ENCODE measurements around the gene EEF1B2. TPM values are rescaled to one million over a fixed set of nuclear protein-coding genes. Genes with fewer than 3 reads are reported as not detected.
"Not testable (repeated sequence)": the region's sequence is repeated elsewhere in the genome, so short reads cannot be mapped to it uniquely, and the experiment has no call there.

The EEF1B2 gene
- total and polyA plus RNA-seq, 2 experiments from 2014 or later, result 305 to 455 TPM

DNA sequence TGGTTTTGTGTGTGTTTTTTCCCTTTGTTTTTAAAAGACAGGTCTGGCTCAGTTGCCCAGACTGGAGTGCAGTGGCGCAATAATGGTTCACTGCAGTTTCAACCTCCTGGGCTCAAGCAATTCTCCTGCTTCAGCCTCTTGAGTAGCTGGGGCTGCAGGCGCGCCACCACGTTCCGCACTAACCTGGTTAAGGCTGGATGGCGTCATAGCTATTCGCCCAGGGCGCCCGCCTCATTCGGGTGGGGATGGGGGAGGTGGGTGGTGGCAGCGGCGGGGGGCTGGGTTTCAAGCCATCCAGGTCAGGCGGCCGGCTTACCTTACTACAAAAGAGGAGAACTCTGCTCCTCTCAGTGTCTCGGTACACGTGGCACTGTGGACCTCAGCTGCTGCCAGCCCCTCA lies 42.8 kb downstream of the EEF1B2 start:
- Histone ChIP-seq H3K4me2 (no peak overlapping the region), H3K9me3 (ENCODE audit: low read depth) (no peaks in the 10 kb centered on the region), H3K4me3 (no peak overlapping the region), H3K4me1 (ENCODE audit: insufficient read depth) (no peaks in the 10 kb centered on the region), H3K36me3 (replicated peaks; ENCODE audit: insufficient read depth, low read depth) (no peaks in the 10 kb centered on the region), H3K79me2 (no peaks in the 10 kb centered on the region), H2AFZ (no peak overlapping the region), H3K27me3 (no peaks in the 10 kb centered on the region), H3K9me2 (replicated peaks; ENCODE audit: insufficient read depth) (no peaks in the 10 kb centered on the region), H4K20me1 (ENCODE audit: insufficient read depth, poor library complexity, severe bottlenecking) (no peaks in the 10 kb centered on the region), H3K27ac (no peak overlapping the region)
- WGBS (ENCODE audit: low lambda C conversion rate, missing lambda C conversion rate), result 95% methylated on average over 10 of the region's 16 CpGs
- TF ChIP-seq EZH2phosphoT487 (IDR thresholded peaks at IDR 0.05; ENCODE audit: low read depth, severe bottlenecking, unreplicated experiment), result no peak
- TF ChIP-seq, protein P1, sequence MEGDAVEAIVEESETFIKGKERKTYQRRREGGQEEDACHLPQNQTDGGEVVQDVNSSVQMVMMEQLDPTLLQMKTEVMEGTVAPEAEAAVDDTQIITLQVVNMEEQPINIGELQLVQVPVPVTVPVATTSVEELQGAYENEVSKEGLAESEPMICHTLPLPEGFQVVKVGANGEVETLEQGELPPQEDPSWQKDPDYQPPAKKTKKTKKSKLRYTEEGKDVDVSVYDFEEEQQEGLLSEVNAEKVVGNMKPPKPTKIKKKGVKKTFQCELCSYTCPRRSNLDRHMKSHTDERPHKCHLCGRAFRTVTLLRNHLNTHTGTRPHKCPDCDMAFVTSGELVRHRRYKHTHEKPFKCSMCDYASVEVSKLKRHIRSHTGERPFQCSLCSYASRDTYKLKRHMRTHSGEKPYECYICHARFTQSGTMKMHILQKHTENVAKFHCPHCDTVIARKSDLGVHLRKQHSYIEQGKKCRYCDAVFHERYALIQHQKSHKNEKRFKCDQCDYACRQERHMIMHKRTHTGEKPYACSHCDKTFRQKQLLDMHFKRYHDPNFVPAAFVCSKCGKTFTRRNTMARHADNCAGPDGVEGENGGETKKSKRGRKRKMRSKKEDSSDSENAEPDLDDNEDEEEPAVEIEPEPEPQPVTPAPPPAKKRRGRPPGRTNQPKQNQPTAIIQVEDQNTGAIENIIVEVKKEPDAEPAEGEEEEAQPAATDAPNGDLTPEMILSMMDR (IDR thresholded peaks at IDR 0.05; ENCODE audit: poor library complexity), result no peak
- DNase-seq (ENCODE audit: low spot score), result no peak

DNA sequence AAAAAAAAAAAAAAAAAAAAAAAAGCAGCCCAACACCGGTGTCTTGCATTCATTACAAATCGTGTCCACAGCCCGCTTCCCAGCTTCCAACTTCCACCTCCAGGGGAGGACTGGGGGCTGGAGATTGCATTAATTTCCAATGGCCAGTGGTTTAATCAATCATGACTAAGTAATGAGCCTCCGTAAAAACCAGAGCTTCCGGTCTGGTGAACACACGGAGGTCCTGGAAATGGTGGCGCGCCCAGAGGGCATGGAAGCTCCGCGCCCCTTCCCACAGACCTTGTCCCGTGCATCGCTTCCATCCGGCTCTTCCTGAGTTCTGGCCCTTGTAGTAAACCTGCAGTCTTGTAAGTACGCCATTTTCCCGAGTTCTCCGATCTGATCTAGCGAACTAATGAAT lies 43.6 kb downstream of the EEF1B2 start:
- TF ChIP-seq, protein P1 (IDR thresholded peaks at IDR 0.05; ENCODE audit: poor library complexity), result no peak
- TF ChIP-seq EZH2 (IDR thresholded peaks at IDR 0.05; ENCODE audit: borderline replicate concordance) (no peak), EZH2phosphoT487 (IDR thresholded peaks at IDR 0.05; ENCODE audit: low read depth, severe bottlenecking, unreplicated experiment) (no peak)
- Histone ChIP-seq H3K79me2 (no peaks in the 10 kb centered on the region), H3K27me3 (no peaks in the 10 kb centered on the region), H2AFZ (no peak overlapping the region), H3K36me3 (replicated peaks; ENCODE audit: insufficient read depth, low read depth) (no peaks in the 10 kb centered on the region), H3K9me2 (replicated peaks; ENCODE audit: insufficient read depth) (no peaks in the 10 kb centered on the region), H3K4me3 (no peak overlapping the region), H3K4me2 (no peak overlapping the region), H3K27ac (no peak overlapping the region), H3K4me1 (ENCODE audit: insufficient read depth) (no peaks in the 10 kb centered on the region), H4K20me1 (ENCODE audit: insufficient read depth, poor library complexity, severe bottlenecking) (no peaks in the 10 kb centered on the region), H3K9me3 (ENCODE audit: low read depth) (no peaks in the 10 kb centered on the region)
- DNase-seq (ENCODE audit: low spot score), result no peak
- WGBS (ENCODE audit: low lambda C conversion rate, missing lambda C conversion rate), result 94% methylated on average over 17 of the region's 17 CpGs

DNA sequence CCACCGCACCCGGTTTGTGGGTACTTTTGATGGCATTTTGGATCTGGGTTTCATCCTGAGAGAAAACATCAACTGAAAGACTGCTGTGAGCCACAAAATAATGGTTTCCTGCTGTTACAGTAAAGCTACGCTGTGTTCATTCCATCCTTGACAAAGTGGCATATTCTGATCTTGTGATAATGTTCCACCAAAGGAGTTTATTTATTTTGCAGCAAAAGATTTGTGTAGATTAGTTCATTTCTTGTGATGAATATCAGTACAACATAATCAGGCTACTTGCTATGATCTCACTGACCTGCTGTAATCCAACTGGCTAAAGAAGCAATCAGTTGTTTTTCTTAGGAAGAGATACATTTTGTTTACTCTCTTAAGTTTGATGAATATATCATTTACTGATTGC lies 45.0 kb downstream of the EEF1B2 start:
- Histone ChIP-seq H2AFZ (no peak overlapping the region), H4K20me1 (ENCODE audit: insufficient read depth, poor library complexity, severe bottlenecking) (no peaks in the 10 kb centered on the region), H3K4me1 (ENCODE audit: insufficient read depth) (no peaks in the 10 kb centered on the region), H3K9me2 (replicated peaks; ENCODE audit: insufficient read depth) (no peaks in the 10 kb centered on the region), H3K4me2 (no peak overlapping the region), H3K27ac (no peak overlapping the region), H3K79me2 (no peaks in the 10 kb centered on the region), H3K4me3 (no peak overlapping the region), H3K9me3 (ENCODE audit: low read depth) (no peaks in the 10 kb centered on the region), H3K36me3 (replicated peaks; ENCODE audit: insufficient read depth, low read depth) (no peaks in the 10 kb centered on the region), H3K27me3 (no peaks in the 10 kb centered on the region)
- DNase-seq (ENCODE audit: low spot score), result no peak
- WGBS (ENCODE audit: low lambda C conversion rate, missing lambda C conversion rate), result 44% methylated on average over 3 of the region's 3 CpGs
- TF ChIP-seq, protein P1 (IDR thresholded peaks at IDR 0.05; ENCODE audit: poor library complexity), result no peak
- no peak for TF ChIP-seq EZH2 (IDR thresholded peaks at IDR 0.05; ENCODE audit: borderline replicate concordance)
- TF ChIP-seq EZH2phosphoT487 (IDR thresholded peaks at IDR 0.05; ENCODE audit: low read depth, severe bottlenecking, unreplicated experiment), result no peak

DNA sequence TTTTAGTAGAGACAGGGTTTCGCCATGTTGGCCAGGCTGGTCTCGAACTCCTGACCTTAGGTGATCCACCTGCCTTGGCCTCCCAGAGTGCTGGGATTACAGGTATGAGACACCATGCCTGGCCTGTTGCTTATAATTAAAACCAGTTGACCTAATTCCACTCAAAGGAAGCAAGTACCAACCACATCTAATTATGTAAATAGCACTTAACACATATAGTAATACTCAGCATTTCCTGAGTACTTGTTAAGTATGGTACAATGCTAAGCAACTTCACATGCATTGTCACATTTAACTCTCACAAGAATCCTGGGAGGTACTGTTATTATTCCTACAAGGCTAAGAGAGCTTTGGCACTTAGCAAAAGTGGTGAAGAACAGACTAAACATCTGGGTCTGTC lies 47.6 kb downstream of the EEF1B2 start:
- H3K27ac ChIP-seq; DNase-seq (ENCODE audit: low spot score): not testable (repeated sequence)
- WGBS (ENCODE audit: low lambda C conversion rate, missing lambda C conversion rate), result 100% methylated on average over 2 of the region's 2 CpGs

More for the DNA sequence above, 47.6 kb downstream of the EEF1B2 start:
- not testable (repeated sequence) for H3K4me2 ChIP-seq; H4K20me1 ChIP-seq (ENCODE audit: insufficient read depth, poor library complexity, severe bottlenecking); H3K36me3 ChIP-seq (replicated peaks; ENCODE audit: insufficient read depth, low read depth); H3K9me3 ChIP-seq (ENCODE audit: low read depth); H3K27me3 ChIP-seq; H3K4me1 ChIP-seq (ENCODE audit: insufficient read depth); H3K9me2 ChIP-seq (replicated peaks; ENCODE audit: insufficient read depth); H2AFZ ChIP-seq; H3K4me3 ChIP-seq; H3K79me2 ChIP-seq

Measured in hepatocyte (in vitro differentiated cells).